Lower leg skin (tissue), 4 donors: ENCODE results near the gene C12orf56. TPM values are rescaled to one million over a fixed set of nuclear protein-coding genes. Genes with fewer than 3 reads are reported as not detected.
"Not testable (repeated sequence)": the region's sequence is repeated elsewhere in the genome, so short reads cannot be mapped to it uniquely, and the experiment has no call there.

Source experiments
- DNase-seq, 2 donors: peaks; one replicate each; pipeline ENCODE4 v3.0.0-alpha.2; 2019; ENCODE audit warnings: low spot score in 2 of 2
- H3K4me3 ChIP-seq: fragments of 200-600 bp; sonication (generic); 2 replicates; pipeline ENCODE4 v1.5.1; 2017; ENCODE audit warnings: mild to moderate bottlenecking, low read depth; ENCODE audit not compliant: poor library complexity, severe bottlenecking
- POLR2A ChIP-seq, 2 donors: fragments of 450-650 bp; IDR thresholded peaks; one replicate each; pipeline ENCODE4 v1.6.1; 2016 to 2017; ENCODE audit warnings: antibody characterized with exemption in 2 of 2, mild to moderate bottlenecking in 1 of 2, moderate library complexity in 1 of 2
- WGBS, 2 donors: methylation state at CpG; one replicate each; pipeline ENCODE4 v1.1.5; 2018; 5-methylcytosine and 5-hydroxymethylcytosine counted together
- intact Hi-C: fragments of 100-400 bp; cut with DNase I; formaldehyde crosslinking; loops from one replicate; pipeline ENCODE4 v1.15.0; 2023; ENCODE audit warnings: low total_unique reads
- total RNA-seq, 4 donors: library from RNA; depleted of rRNA; stranded (reverse); fragments of >200 nt; gene quantifications; one replicate each; pipeline ENCODE4 v1.1.0, GENCODE V29; 2016
- TF ChIP-seq, protein P1 (sequence below), 3 donors: fragments of 450-650 bp; IDR thresholded peaks; one replicate each; pipeline ENCODE4 v1.5.1; 2016; ENCODE audit warnings: antibody characterized with exemption in 3 of 3, mild to moderate bottlenecking in 3 of 3, moderate library complexity in 2 of 3

Gene C12orf56
- total RNA-seq, 4 donors from 2014 or later, result 1.1 to 7.9 (median 2.1) TPM

DNA sequence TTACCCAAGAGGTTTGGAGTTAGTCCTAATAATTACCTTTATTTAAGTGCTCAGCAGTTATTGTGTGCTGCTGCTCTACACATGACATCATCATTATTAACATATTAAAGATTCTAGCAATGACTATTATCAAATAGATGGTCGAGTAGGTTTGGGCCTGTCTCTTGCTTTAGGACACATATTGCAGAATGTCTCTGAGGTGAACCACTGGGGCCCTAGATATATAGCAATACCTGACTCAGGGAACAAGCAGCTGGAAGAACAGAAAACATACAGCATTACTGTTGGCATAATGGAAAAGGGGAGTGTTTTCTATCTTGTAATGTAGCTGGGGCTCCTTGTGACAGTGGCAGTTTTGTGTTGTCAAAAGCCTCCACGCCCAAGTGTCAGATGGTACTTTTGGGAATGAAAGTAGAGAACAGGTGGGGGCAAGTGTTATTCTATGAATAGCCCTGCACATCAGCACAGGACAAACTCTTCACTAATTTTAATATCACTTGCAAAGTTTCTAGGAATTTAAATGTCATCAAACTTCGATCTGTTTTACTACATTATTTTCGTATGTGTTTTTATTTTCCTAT is 54.6 kb downstream of the C12orf56 start:
- no peak for DNase-seq
- TF ChIP-seq, protein P1, sequence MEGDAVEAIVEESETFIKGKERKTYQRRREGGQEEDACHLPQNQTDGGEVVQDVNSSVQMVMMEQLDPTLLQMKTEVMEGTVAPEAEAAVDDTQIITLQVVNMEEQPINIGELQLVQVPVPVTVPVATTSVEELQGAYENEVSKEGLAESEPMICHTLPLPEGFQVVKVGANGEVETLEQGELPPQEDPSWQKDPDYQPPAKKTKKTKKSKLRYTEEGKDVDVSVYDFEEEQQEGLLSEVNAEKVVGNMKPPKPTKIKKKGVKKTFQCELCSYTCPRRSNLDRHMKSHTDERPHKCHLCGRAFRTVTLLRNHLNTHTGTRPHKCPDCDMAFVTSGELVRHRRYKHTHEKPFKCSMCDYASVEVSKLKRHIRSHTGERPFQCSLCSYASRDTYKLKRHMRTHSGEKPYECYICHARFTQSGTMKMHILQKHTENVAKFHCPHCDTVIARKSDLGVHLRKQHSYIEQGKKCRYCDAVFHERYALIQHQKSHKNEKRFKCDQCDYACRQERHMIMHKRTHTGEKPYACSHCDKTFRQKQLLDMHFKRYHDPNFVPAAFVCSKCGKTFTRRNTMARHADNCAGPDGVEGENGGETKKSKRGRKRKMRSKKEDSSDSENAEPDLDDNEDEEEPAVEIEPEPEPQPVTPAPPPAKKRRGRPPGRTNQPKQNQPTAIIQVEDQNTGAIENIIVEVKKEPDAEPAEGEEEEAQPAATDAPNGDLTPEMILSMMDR (IDR thresholded peaks at IDR 0.05), result no peak
- TF ChIP-seq POLR2A (IDR thresholded peaks at IDR 0.05), result no peak
- WGBS, 2 donors, result 77 to 81% methylated on average over 4 of the region's 4 CpGs
- intact Hi-C loops, result no loop called here
- H3K4me3 ChIP-seq, result no peak overlapping the region

DNA sequence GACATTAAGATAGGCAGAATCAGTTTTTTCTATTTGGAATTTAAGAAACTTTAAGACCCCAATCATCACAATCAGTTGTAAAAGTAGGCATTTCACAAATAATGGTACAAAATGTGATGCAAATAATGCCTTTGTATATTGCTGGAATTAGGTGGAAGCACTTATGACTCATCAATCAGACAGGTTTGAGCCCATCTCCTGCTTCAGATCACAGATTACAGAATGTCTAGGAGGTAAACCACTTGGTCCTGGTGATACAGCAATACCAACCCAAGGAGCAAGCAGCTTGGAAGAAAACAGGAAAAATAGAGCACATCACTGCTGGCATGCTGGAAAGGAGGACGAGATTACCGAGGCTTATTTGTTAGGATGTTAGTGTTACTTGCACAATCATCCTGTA is 57.6 kb downstream of the C12orf56 start:
- H3K4me3 ChIP-seq, result no peak overlapping the region
- intact Hi-C loops, result no loop called here
- TF ChIP-seq, protein P1 (IDR thresholded peaks at IDR 0.05), result no peak
- no peak for TF ChIP-seq POLR2A (IDR thresholded peaks at IDR 0.05)
- 54 to 64% methylated on average over 2 of the region's 2 CpGs for WGBS, 2 donors
- DNase-seq, result no peak

DNA sequence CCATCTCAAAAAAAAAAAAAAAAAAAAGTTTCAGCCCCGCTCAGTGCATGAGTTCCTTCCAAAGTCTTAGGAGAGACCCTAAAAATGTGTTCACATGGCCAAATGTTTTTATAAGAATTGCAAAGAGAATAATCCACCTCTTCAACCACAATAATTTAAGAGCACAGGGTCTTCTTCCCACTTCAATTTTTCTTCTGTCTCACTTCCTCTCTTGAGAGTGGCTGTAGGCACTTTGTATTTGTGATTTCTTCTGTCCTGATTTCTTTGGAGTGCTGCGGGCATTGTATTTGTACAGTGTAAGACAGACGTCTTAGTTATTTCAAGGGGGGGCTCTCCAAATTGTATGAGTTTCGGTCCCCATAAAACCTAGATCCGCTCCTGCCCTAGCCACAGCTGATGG is 58.3 kb downstream of the C12orf56 start:
- TF ChIP-seq POLR2A (IDR thresholded peaks at IDR 0.05), result no peak
- TF ChIP-seq, protein P1 (IDR thresholded peaks at IDR 0.05), result no peak
- intact Hi-C loops, result no loop called here
- WGBS, 2 donors, result 81 to 90% methylated on average over 5 of the region's 5 CpGs
- no peak overlapping the region for H3K4me3 ChIP-seq
- DNase-seq, result no peak

DNA sequence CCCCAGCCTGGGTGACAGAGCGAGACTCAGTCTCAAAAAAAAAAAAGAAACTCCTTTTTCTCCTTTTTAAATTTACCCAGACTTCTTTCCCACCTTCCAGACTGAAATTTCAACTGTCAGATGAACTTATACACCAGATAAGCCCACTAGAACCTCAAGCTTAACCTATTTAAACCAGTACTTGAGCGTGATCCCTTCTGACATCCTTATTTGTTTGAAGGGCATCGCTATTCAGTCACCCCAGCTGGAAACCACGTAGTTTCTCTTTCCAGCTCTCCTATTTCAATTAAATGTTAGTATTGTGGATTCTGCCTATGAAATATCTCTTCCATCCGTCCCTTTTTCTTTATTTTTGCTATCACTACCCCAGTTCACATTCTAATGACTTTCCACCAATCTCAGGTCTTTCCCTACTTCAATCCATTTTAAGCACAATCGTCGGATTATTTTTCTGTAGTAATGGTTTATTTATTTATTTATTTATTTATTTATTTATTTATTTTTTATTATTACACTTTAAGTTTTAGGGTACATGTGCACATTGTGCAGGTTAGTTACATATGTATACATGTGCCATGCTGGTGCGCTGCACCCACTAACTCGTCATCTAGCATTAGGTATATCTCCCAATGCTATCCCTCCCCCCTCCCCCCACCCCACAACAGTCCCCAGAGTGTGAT is 61.4 kb downstream of the C12orf56 start:
- H3K4me3 ChIP-seq, DNase-seq, intact Hi-C loops: not testable (repeated sequence)
- WGBS, 2 donors, result 90% methylated on average over 7 to 9 of the region's 9 CpGs

DNA sequence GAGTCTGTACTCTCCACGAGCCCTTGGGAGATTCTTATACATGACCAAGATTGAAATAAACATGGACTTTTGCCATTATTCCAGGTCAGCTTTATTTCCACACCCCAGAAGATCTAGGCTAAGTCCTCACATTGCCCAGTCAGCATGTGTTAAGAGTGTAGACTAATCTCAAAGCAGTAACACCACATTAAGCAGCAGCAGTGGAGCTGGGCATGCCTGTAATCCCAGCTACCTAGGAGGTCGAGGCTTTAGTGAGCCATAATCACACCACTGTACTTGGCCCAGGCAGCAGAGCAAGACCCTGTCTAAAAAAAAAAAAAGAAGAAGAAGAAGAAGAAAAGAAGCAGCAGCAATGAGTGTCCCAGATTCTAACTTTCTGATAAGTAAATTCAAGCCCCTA is 65.5 kb downstream of the C12orf56 start:
- no peak for DNase-seq
- TF ChIP-seq POLR2A (IDR thresholded peaks at IDR 0.05), result no peak
- TF ChIP-seq, protein P1 (IDR thresholded peaks at IDR 0.05), result no peak
- WGBS, 2 donors, result 73 to 77% methylated on average over 2 of the region's 2 CpGs
- intact Hi-C loops, result no loop called here
- H3K4me3 ChIP-seq, result no peak overlapping the region

DNA sequence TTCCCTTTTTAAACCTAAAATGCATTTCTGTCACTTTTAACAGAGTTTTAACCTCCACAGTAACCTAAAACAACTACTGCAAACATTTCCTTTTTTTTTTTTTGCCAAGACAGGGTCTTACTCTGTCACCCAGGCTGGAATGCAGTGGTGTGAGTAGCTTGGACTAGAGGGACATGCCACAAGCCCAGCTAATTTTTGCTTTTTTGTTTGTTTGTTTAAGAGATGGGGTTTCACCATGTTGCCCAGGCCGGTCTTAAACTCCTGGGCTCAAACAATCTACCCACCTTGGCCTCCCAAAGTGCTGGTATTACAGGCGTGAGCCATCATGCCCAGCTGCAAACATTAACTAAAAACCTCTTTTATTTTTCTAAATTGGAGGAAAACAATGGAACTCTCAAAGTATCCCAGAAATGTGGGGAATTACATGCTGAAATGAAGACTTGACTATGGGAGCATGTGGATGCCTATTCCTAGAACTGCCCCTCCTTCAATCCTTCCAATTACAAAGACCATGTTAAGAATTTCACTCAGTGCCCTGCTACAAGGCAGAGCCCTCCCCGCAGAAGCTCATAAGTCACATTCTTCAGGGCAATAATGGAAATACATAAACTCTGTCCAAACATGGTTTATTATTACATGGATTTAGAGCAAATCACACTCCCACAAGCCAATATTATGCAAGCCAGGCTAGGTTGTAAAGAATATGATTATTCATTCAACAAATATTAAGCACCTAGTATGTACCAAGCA is 66.9 kb downstream of the C12orf56 start:
- WGBS, 2 donors, result 70 to 73% methylated on average over 3 of the region's 3 CpGs
- TF ChIP-seq POLR2A (IDR thresholded peaks at IDR 0.05), result no peak
- TF ChIP-seq, protein P1 (IDR thresholded peaks at IDR 0.05), result no peak
- H3K4me3 ChIP-seq, result no peak overlapping the region
- DNase-seq, result no peak
- intact Hi-C loops, result no loop called here
